HCT116 (cell line): ENCODE data around the gene TIAM1. TPM values are rescaled to one million over a fixed set of nuclear protein-coding genes. Genes with fewer than 3 reads are reported as not detected.

Source experiments
- ATAC-seq: fragments of 200-7000 bp; cut with Tn5 transposase; 2 replicates; pipeline ENCODE4 v1.9.1; 2020; ENCODE audit warnings: mild to moderate bottlenecking, moderate library complexity
- BruUV-seq: library from RNA; stranded (reverse); fragments of 400-500 nt; replicated peaks from 2 replicates; lab custom pipeline; 2021; lab: Mats Ljungman, UMichigan
- CTCF ChIA-PET: fragments of 300-600 bp; sonication (Branson Sonifier 250); formaldehyde crosslinking; loops from one replicate; lab custom pipeline; 2021; ENCODE audit warnings: antibody characterized with exemption; lab: Charles Lee
- POLR2A ChIA-PET: fragments of 300-600, 350-600 bp; sonication (Branson Sonifier 250); formaldehyde crosslinking; loops from one replicate; lab custom pipeline; 2021; ENCODE audit warnings: antibody characterized with exemption; lab: Charles Lee
- RAD21 ChIA-PET, 2 experiments: fragments of 300-600 bp; sonication (Branson Sonifier 250); formaldehyde crosslinking; loops; one replicate each; lab custom pipeline; 2023; ENCODE audit warnings: low total read pairs in 2 of 2; ENCODE audit not compliant: uncharacterized antibody in 2 of 2, unreplicated experiment in 2 of 2, low non-redundant PET in 1 of 2; lab: Charles Lee
- DNase-seq: peaks from one replicate; pipeline ENCODE4 v3.0.0-alpha.2; 2010; ENCODE audit warnings: low read depth, low spot score
- H2AFZ ChIP-seq: fragments of 200-600 bp; shearing (Covaris generic), sonication (generic); 2 replicates; pipeline ENCODE4 v1.6.1; 2017; ENCODE audit warnings: low read depth, mixed run types, mixed read lengths, antibody characterized with exemption, low read length; ENCODE audit not compliant: poor library complexity, severe bottlenecking
- H3K27ac ChIP-seq: 2 replicates; pipeline ENCODE4 v1.5.1; 2012; ENCODE audit warnings: low read depth, low read length
- H3K27me3 ChIP-seq: fragments of 200-600 bp; sonication (generic); 2 replicates; pipeline ENCODE4 v1.6.1; 2016; ENCODE audit warnings: mixed run types, low read length, mixed read lengths; ENCODE audit not compliant: insufficient read depth
- H3K36me3 ChIP-seq, 2 experiments: fragments of 200-500 bp in 1 of 2; fragments of 200-600 bp in 1 of 2; sonication (Bioruptor generic) in 1 of 2; sonication (generic) in 1 of 2; 2 replicates each; pipeline versions ENCODE4 v1.5.1 to v1.6.1; 2014 to 2016; ENCODE audit warnings: low read length in 2 of 2, inconsistent platforms in 1 of 2, mixed read lengths in 1 of 2, mixed run types in 1 of 2; ENCODE audit not compliant: insufficient read depth in 2 of 2, control insufficient read depth in 1 of 2
- H3K4me1 ChIP-seq, 2 experiments: fragments of 200-600 bp in 1 of 2; sonication (generic) in 1 of 2; 2 replicates each; pipeline versions ENCODE4 v1.5.1 to v1.6.1; 2012 to 2017; ENCODE audit warnings: low read length in 2 of 2, inconsistent platforms in 1 of 2, mild to moderate bottlenecking in 1 of 2, mixed read lengths in 1 of 2, mixed run types in 1 of 2, moderate library complexity in 1 of 2; ENCODE audit not compliant: insufficient read depth in 2 of 2, control insufficient read depth in 1 of 2
- H3K4me2 ChIP-seq: fragments of 200-600 bp; sonication (generic); 2 replicates; pipeline ENCODE4 v1.6.1; 2017; ENCODE audit warnings: mixed run types, low read length, mixed read lengths
- H3K4me3 ChIP-seq, 2 experiments: fragments of 200-600 bp in 1 of 2; sonication (generic) in 1 of 2; replicated peaks in 1 of 2; 2 replicates each; pipeline ENCODE4 v1.5.1; 2011 to 2016; ENCODE audit warnings: low read length in 2 of 2, control low read depth in 1 of 2, low read depth in 1 of 2, mild to moderate bottlenecking in 1 of 2, mixed read lengths in 1 of 2, mixed run types in 1 of 2
- H3K79me2 ChIP-seq: fragments of 200-600 bp; sonication (generic); 2 replicates; pipeline ENCODE4 v1.6.1; 2017; ENCODE audit warnings: mild to moderate bottlenecking, mixed run types, low read length, moderate library complexity, mixed read lengths; ENCODE audit not compliant: insufficient read depth
- H3K9ac ChIP-seq: fragments of 200-600 bp; sonication (generic); 2 replicates; pipeline ENCODE4 v1.6.1; 2016; ENCODE audit warnings: low read length, mixed read lengths
- H3K9me2 ChIP-seq: fragments of 200-600 bp; sonication (generic), shearing (Covaris generic); 2 replicates; pipeline ENCODE4 v1.6.1; 2017; ENCODE audit warnings: mixed run types, mild to moderate bottlenecking, moderate library complexity; ENCODE audit not compliant: insufficient read depth
- H3K9me3 ChIP-seq, 2 experiments: fragments of 200-500 bp in 1 of 2; fragments of 200-600 bp in 1 of 2; sonication (Bioruptor generic) in 1 of 2; sonication (generic) in 1 of 2; 2 replicates each; pipeline ENCODE4 v1.6.1; 2014 to 2017; ENCODE audit warnings: low read length in 2 of 2, mixed read lengths in 2 of 2, inconsistent platforms in 1 of 2, low read depth in 1 of 2, mild to moderate bottlenecking in 1 of 2, mixed run types in 1 of 2, moderate library complexity in 1 of 2; ENCODE audit not compliant: control insufficient read depth in 1 of 2, insufficient read depth in 1 of 2
- H4K20me1 ChIP-seq: fragments of 200-600 bp; sonication (generic), shearing (Covaris generic); 2 replicates; pipeline ENCODE4 v1.6.1; 2017; ENCODE audit warnings: mixed run types, mild to moderate bottlenecking, moderate library complexity; ENCODE audit not compliant: insufficient read depth
- ATF3 ChIP-seq: IDR thresholded peaks from 2 replicates; pipeline ENCODE4 v1.6.1; 2012
- CBX3 ChIP-seq: IDR thresholded peaks from 2 replicates; pipeline ENCODE4 v1.6.1; 2012; ENCODE audit warnings: low read depth
- CEBPB ChIP-seq: IDR thresholded peaks from 2 replicates; pipeline ENCODE4 v1.6.1; 2012; ENCODE audit warnings: low read depth
- EGR1 ChIP-seq: IDR thresholded peaks from 2 replicates; pipeline ENCODE4 v1.6.1; 2012; ENCODE audit warnings: low read depth
- ELF1 ChIP-seq: IDR thresholded peaks from 2 replicates; pipeline ENCODE4 v1.6.1; 2012; ENCODE audit warnings: low read depth, borderline replicate concordance
- EZH2 ChIP-seq: fragments of 200-600 bp; sonication (generic); IDR thresholded peaks from 2 replicates; pipeline ENCODE4 v1.6.1; 2017; ENCODE audit warnings: antibody characterized with exemption, mixed run types
- FOSL1 ChIP-seq: IDR thresholded peaks from 2 replicates; pipeline ENCODE4 v1.6.1; 2012; ENCODE audit warnings: low read depth
- JUND ChIP-seq: IDR thresholded peaks from 2 replicates; pipeline ENCODE4 v1.6.1; 2012
- MAX ChIP-seq: IDR thresholded peaks from 2 replicates; pipeline ENCODE4 v1.6.1; 2012
- POLR2A ChIP-seq: IDR thresholded peaks from 2 replicates; pipeline ENCODE4 v1.7.0; 2011; ENCODE audit warnings: borderline replicate concordance; ENCODE audit not compliant: insufficient read depth, insufficient read length; ENCODE audit errors: extremely low read depth
- POLR2AphosphoS5 ChIP-seq: IDR thresholded peaks from 2 replicates; pipeline ENCODE4 v1.6.1; 2011; ENCODE audit warnings: mild to moderate bottlenecking, low read depth, low read length, moderate library complexity
- RAD21 ChIP-seq: IDR thresholded peaks from 2 replicates; pipeline ENCODE4 v1.6.1; 2012; ENCODE audit warnings: low read depth, mild to moderate bottlenecking
- SIN3A ChIP-seq: IDR thresholded peaks from 2 replicates; pipeline ENCODE4 v1.6.1; 2012; ENCODE audit warnings: low read depth
- SP1 ChIP-seq: IDR thresholded peaks from 2 replicates; pipeline ENCODE4 v1.6.1; 2012; ENCODE audit warnings: low read depth
- SRF ChIP-seq: IDR thresholded peaks from 2 replicates; pipeline ENCODE4 v1.6.1; 2012; ENCODE audit warnings: low read depth
- TCF7L2 ChIP-seq: IDR thresholded peaks from 2 replicates; pipeline ENCODE4 v1.7.0; 2011; ENCODE audit warnings: borderline replicate concordance, inconsistent platforms; ENCODE audit not compliant: insufficient read depth, insufficient read length; ENCODE audit errors: extremely low read depth
- YY1 ChIP-seq: IDR thresholded peaks from 2 replicates; pipeline ENCODE4 v1.6.1; 2011; ENCODE audit warnings: low read length, low read depth, moderate library complexity, mild to moderate bottlenecking; ENCODE audit not compliant: insufficient replicate concordance; ENCODE audit errors: extremely low read depth
- ZFX ChIP-seq: fragments of 450-650 bp; IDR thresholded peaks from 2 replicates; pipeline ENCODE4 v1.6.1; 2017
- ZNF274 ChIP-seq: fragments of 200-500 bp; sonication (Bioruptor generic); IDR thresholded peaks from 2 replicates; pipeline ENCODE4 v1.6.1; 2014; ENCODE audit warnings: mild to moderate bottlenecking, low read depth, low read length, inconsistent platforms
- intact Hi-C: fragments of 100-400 bp; cut with micrococcal nuclease; formaldehyde crosslinking; loops from 2 replicates; pipeline ENCODE4 v1.10.0; 2022
- total RNA-seq: library from RNA; stranded (reverse); gene quantifications from one replicate; pipeline ENCODE4 v1.2.1, GENCODE V29; 2021; ENCODE audit not compliant: unreplicated experiment
- TF ChIP-seq, protein P1 (sequence below): IDR thresholded peaks from 2 replicates; pipeline ENCODE4 v1.6.1; 2012; ENCODE audit warnings: low read depth

The TIAM1 gene
- total RNA-seq, 1 experiment from 2014 or later = 47.8 TPM

GRCh38 chr21:31190516-31190915 is 153.5 kb downstream of the TIAM1 start:
- intact Hi-C loops = no loop called here
- no peak for ATAC-seq
- CTCF ChIA-PET = no interaction called here

More at GRCh38 chr21:31190516-31190915, 153.5 kb downstream of the TIAM1 start:
- no TSS peak for BruUV-seq
- DNase-seq = no peak
- ChIA-PET POLR2A (no interaction called here), RAD21 (no interaction called here)
- Histone ChIP-seq H3K27me3 (no peaks in the 10 kb centered on the region), H3K9ac (no peak overlapping the region), H3K4me2 (no peak overlapping the region), H2AFZ (no peak overlapping the region), H3K79me2 (no peaks in the 10 kb centered on the region), H3K4me3 (no peak overlapping the region), H3K36me3 (0 out of 4 replicates have a peak, but pooled peaks cover 0 to 2% of the 10 kb centered on the region in 2 experiments), H3K27ac (no peak overlapping the region), H3K4me1 (no peaks in the 10 kb centered on the region), H3K9me2 (no peaks in the 10 kb centered on the region), H4K20me1 (no peaks in the 10 kb centered on the region), H3K9me3 (no peaks in the 10 kb centered on the region)
- no peak for TF ChIP-seq ZFX
- TF ChIP-seq YY1 = no peak
- no peak for TF ChIP-seq POLR2AphosphoS5
- TF ChIP-seq SP1 = no peak
- TF ChIP-seq, protein P1, sequence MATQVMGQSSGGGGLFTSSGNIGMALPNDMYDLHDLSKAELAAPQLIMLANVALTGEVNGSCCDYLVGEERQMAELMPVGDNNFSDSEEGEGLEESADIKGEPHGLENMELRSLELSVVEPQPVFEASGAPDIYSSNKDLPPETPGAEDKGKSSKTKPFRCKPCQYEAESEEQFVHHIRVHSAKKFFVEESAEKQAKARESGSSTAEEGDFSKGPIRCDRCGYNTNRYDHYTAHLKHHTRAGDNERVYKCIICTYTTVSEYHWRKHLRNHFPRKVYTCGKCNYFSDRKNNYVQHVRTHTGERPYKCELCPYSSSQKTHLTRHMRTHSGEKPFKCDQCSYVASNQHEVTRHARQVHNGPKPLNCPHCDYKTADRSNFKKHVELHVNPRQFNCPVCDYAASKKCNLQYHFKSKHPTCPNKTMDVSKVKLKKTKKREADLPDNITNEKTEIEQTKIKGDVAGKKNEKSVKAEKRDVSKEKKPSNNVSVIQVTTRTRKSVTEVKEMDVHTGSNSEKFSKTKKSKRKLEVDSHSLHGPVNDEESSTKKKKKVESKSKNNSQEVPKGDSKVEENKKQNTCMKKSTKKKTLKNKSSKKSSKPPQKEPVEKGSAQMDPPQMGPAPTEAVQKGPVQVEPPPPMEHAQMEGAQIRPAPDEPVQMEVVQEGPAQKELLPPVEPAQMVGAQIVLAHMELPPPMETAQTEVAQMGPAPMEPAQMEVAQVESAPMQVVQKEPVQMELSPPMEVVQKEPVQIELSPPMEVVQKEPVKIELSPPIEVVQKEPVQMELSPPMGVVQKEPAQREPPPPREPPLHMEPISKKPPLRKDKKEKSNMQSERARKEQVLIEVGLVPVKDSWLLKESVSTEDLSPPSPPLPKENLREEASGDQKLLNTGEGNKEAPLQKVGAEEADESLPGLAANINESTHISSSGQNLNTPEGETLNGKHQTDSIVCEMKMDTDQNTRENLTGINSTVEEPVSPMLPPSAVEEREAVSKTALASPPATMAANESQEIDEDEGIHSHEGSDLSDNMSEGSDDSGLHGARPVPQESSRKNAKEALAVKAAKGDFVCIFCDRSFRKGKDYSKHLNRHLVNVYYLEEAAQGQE = no peak
- no peak for TF ChIP-seq CBX3
- no peak for TF ChIP-seq CEBPB
- TF ChIP-seq FOSL1 = no peak
- TF ChIP-seq POLR2A = no peak
- TF ChIP-seq ZNF274 = no peak
- TF ChIP-seq SIN3A = no peak
- no peak for TF ChIP-seq ELF1
- no peak for TF ChIP-seq EZH2
- TF ChIP-seq RAD21 = no peak
- no peak for TF ChIP-seq JUND
- no peak for TF ChIP-seq SRF
- no peak for TF ChIP-seq MAX
- TF ChIP-seq EGR1 = no peak
- TF ChIP-seq TCF7L2 = no peak
- TF ChIP-seq ATF3 = no peak
